Nephron progenitor cell (in vitro differentiated cells): Measurements from ENCODE around the gene BCL7B.
"Not testable (repeated sequence)": the region's sequence is repeated elsewhere in the genome, so short reads cannot be mapped to it uniquely, and the experiment has no call there.

Source experiments
- DNase-seq: peaks from one replicate; pipeline ENCODE4 v3.0.0; 2021
- H3K27ac Mint-ChIP-seq: 2 replicates; pipeline ENCODE4 v1.8.0; 2021; ENCODE audit warnings: mild to moderate bottlenecking, moderate library complexity, mixed read lengths
- H3K27me3 Mint-ChIP-seq: 2 replicates; pipeline ENCODE4 v1.8.0; 2021; ENCODE audit warnings: mild to moderate bottlenecking, low read depth, mixed read lengths; ENCODE audit not compliant: poor library complexity
- H3K36me3 Mint-ChIP-seq: 2 replicates; pipeline ENCODE4 v1.8.0; 2021; ENCODE audit warnings: low read depth, mixed read lengths
- H3K4me1 Mint-ChIP-seq: 2 replicates; pipeline ENCODE4 v1.8.0; 2021; ENCODE audit warnings: mixed read lengths
- H3K4me3 Mint-ChIP-seq: 2 replicates; pipeline ENCODE4 v1.8.0; 2021; ENCODE audit warnings: mild to moderate bottlenecking, moderate library complexity, mixed read lengths
- H3K9me3 Mint-ChIP-seq: 2 replicates; pipeline ENCODE4 v1.8.0; 2021; ENCODE audit warnings: mild to moderate bottlenecking, moderate library complexity, mixed read lengths
- TF ChIP-seq, protein P1 (sequence below): fragments of 200-600 bp; sonication (generic); IDR thresholded peaks from 2 replicates; pipeline ENCODE4 v1.5.0; 2021; ENCODE audit warnings: antibody characterized with exemption

BCL7B gene

DNA sequence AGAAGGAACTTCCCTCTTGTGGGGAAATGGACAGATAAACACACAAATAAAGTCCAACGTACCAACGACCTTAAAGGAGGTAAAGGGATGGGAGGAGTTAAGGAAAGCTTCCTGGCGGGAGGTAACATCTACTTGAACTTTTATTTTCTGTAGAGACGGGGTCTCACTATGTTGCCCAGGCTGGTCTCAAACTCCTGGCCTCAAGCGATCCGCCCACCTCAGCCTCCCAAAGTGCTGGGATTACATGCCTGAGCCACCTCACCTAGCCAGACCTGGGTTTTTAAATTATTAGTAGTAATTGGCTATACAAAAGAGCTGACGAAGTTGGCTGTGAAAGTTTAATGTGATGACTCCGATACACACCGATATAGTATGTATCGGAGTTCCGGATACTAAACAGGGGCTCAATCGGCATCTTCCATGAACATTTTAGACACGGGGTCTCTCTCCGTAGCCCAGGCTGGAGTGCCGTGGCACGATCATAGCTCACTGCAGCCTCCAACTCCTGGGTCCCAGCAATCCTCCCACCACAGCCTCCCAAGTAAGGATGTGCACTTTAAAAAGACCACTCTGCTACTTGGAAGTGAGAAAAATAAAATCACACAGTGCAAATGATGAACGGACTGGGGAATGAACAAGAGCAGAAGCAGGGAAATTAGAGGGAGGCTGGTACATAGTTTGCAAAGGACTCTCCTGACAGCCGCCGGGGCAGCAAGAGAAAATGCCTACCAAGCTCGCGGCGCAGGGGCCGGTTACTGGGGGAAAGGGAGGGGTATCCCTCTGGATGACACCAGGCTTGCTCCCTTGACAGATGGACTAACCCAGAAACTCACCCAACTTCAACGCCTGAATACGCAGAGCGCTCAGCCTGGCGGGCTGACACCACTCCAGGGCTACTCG lies 1.0 kb downstream of the BCL7B start:
- Mint-ChIP-seq H3K4me3 (peak overlapping the region; percentile 89), H3K27ac (peak overlapping the region; percentile 91), H3K4me1 (peaks cover 26% of the 10 kb centered on the region), H3K9me3 (no peaks in the 10 kb centered on the region), H3K36me3 (peaks cover 20% of the 10 kb centered on the region), H3K27me3 (peaks cover 21% of the 10 kb centered on the region)
- no peak for DNase-seq
- TF ChIP-seq, protein P1, sequence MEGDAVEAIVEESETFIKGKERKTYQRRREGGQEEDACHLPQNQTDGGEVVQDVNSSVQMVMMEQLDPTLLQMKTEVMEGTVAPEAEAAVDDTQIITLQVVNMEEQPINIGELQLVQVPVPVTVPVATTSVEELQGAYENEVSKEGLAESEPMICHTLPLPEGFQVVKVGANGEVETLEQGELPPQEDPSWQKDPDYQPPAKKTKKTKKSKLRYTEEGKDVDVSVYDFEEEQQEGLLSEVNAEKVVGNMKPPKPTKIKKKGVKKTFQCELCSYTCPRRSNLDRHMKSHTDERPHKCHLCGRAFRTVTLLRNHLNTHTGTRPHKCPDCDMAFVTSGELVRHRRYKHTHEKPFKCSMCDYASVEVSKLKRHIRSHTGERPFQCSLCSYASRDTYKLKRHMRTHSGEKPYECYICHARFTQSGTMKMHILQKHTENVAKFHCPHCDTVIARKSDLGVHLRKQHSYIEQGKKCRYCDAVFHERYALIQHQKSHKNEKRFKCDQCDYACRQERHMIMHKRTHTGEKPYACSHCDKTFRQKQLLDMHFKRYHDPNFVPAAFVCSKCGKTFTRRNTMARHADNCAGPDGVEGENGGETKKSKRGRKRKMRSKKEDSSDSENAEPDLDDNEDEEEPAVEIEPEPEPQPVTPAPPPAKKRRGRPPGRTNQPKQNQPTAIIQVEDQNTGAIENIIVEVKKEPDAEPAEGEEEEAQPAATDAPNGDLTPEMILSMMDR: no peak

GRCh38 chr7:73555411-73555982 lies 2.0 kb downstream of the BCL7B start:
- H3K27ac Mint-ChIP-seq: no peak overlapping the region

DNA sequence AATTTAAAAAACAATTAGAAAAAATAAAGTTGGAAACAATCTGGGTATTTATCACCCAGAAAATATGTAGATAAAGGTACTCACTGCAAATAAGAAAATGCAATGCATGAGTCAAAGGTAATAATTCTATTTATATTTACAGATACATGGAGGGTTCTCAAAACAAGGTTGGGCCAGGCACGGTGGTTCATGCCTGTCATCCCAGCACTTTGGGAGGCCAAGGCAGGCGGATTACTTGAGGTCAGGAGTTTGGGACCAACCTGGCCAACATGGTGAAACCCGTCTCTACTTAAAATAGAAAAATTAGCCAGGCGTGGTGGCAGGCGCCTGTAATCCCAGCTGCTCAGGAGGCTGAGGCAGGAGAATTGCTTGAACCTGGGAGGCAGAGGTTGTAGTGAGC lies 7.4 kb downstream of the BCL7B start:
- Mint-ChIP-seq H3K4me1 (peaks cover 12% of the 10 kb centered on the region), H3K36me3 (peaks cover 72% of the 10 kb centered on the region)
- not testable (repeated sequence) for H3K9me3 Mint-ChIP-seq, DNase-seq, H3K4me3 Mint-ChIP-seq, H3K27ac Mint-ChIP-seq, H3K27me3 Mint-ChIP-seq

More at GRCh38 chr7:73555411-73555982, 2.0 kb downstream of the BCL7B start:
- Mint-ChIP-seq H3K36me3 (peaks cover 28% of the 10 kb centered on the region), H3K27me3 (peaks cover 21% of the 10 kb centered on the region), H3K4me3 (peak overlapping the region; percentile 89), H3K4me1 (peaks cover 23% of the 10 kb centered on the region), H3K9me3 (no peaks in the 10 kb centered on the region)
- no peak for DNase-seq
- TF ChIP-seq, protein P1: no peak

DNA sequence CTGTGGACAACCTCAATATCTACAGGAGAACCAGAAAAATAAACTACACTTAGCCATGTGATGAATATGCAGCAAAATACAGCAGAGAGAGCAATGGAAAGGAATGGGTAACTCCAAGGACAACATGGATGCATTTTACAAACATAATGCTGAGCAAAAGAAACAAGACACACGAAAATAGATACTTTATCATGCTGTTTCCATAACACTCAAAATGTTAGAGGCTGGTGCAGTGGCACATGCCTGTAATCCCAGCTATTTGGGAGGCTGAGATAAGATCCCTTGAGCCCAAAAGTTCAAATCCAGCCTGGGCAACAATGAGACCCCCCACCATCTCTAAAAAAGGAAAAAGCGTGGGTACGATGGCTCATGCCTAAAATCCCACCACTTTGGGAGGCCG lies 8.3 kb downstream of the BCL7B start:
- Mint-ChIP-seq H3K27me3 (no peaks in the 10 kb centered on the region), H3K36me3 (peaks cover 76% of the 10 kb centered on the region), H3K4me1 (peaks cover 17% of the 10 kb centered on the region), H3K4me3 (no peak overlapping the region), H3K9me3 (no peaks in the 10 kb centered on the region), H3K27ac (no peak overlapping the region)
- TF ChIP-seq, protein P1: no peak
- DNase-seq: no peak

DNA sequence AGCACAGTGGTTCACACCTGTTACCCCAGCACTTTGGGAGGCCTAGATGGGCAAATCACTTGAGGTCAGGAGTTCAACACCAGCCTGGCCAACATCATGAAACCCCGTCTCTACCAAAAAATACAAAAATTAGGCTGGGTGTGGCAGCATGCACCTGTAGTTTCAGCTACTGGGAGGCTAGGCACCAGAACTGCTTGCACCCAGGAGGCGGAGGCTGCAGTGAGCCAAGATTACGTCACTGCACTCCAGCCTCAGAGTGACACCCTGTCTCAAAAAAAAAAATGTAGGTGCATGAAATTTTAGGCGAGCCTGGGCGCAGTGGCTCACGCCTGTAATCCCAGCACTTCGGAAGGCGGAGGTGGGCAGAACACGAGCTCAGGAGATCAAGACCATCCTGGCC lies 9.6 kb downstream of the BCL7B start:
- no peaks in the 10 kb centered on the region for H3K27me3 Mint-ChIP-seq
- H3K4me1 Mint-ChIP-seq: peaks cover 24% of the 10 kb centered on the region
- no peak overlapping the region for H3K27ac Mint-ChIP-seq
- no peak overlapping the region for H3K4me3 Mint-ChIP-seq
- peaks cover 72% of the 10 kb centered on the region for H3K36me3 Mint-ChIP-seq
- no peak for DNase-seq
- TF ChIP-seq, protein P1: no peak
- no peaks in the 10 kb centered on the region for H3K9me3 Mint-ChIP-seq

GRCh38 chr7:73544678-73545077 lies 12.8 kb downstream of the BCL7B start:
- H3K27me3 Mint-ChIP-seq: no peaks in the 10 kb centered on the region
- TF ChIP-seq, protein P1: no peak
- DNase-seq: no peak
- no peaks in the 10 kb centered on the region for H3K9me3 Mint-ChIP-seq
- peaks cover 71% of the 10 kb centered on the region for H3K36me3 Mint-ChIP-seq
- no peak overlapping the region for H3K27ac Mint-ChIP-seq
- no peak overlapping the region for H3K4me3 Mint-ChIP-seq
- H3K4me1 Mint-ChIP-seq: peaks cover 43% of the 10 kb centered on the region
